Panc1 (cell line): ENCODE data around the gene RXRG.

ENCODE experiments used
- CTCF ChIP-seq: fragments of 450-650 bp; IDR thresholded peaks from 2 replicates; pipeline ENCODE4 v1.5.1; 2017; ENCODE audit warnings: mild to moderate bottlenecking
- SIN3A ChIP-seq: IDR thresholded peaks from 2 replicates; pipeline ENCODE4 v1.6.1; 2012; ENCODE audit warnings: low read depth, mild to moderate bottlenecking, low read length, moderate library complexity, borderline replicate concordance; ENCODE audit not compliant: insufficient read depth

GRCh38 chr1:165454091-165454610 lies 9.2 kb upstream of the RXRG start:
- TF ChIP-seq CTCF = no peak
- no peak for TF ChIP-seq SIN3A
